Measurements from ENCODE around the gene SLC9A5. TPM values are rescaled to one million over a fixed set of nuclear protein-coding genes. Genes with fewer than 3 reads are reported as not detected.

Gene SLC9A5
- polyA plus RNA-seq, 1 donor (not counting 4 experiments of a cell fraction or from before 2014, with no cell fraction given), result 0.51 TPM

DNA sequence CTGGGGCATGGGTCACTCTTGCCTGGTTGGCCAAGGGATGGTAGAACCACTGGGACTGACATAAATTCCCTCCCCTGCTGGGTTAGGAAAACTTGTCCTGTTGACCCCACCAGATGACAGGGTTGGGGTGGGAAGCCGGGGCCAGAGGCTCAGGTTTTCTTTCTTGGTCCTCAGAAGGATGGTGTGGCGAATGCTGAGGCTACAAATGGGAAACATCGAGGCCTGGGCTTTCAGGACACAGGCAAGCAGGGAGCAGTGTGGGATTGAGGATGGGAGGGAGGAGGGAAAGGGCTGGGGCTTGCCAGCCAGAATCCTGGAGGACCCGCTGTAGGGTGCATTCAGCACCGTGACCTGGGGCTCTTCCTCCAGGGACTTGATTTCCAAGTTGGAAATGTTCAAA is 16.1 kb downstream of the SLC9A5 start:
- H3K4me1 ChIP-seq (ENCODE audit: control insufficient read depth, extremely low read depth, insufficient read depth, low read length), result no peaks in the 10 kb centered on the region
- peaks cover 24% of the 10 kb centered on the region for H3K27me3 ChIP-seq (ENCODE audit: control insufficient read depth, extremely low read depth, insufficient read depth, low read length)
- TF ChIP-seq CTCF (optimal IDR thresholded peaks at IDR 0.05 in 1 of 3, IDR thresholded peaks at IDR 0.05 in 1 of 3, conservative IDR thresholded peaks at IDR 0.05 in 1 of 3; ENCODE audit: extremely low read depth in 1 of 3, insufficient read depth in 2 of 3, low read length in 3 of 3), result no peak
- no peak for TF ChIP-seq EZH2 (IDR thresholded peaks at IDR 0.05; ENCODE audit: low read length)
- no peak for FAIRE-seq
- H3K9me3 ChIP-seq (ENCODE audit: control insufficient read depth, low read depth, low read length), result no peaks in the 10 kb centered on the region
- no peaks in the 10 kb centered on the region for H3K9me1 ChIP-seq (ENCODE audit: control insufficient read depth, extremely low read depth, insufficient read depth, low read length)
- H3K27ac ChIP-seq (ENCODE audit: control insufficient read depth, insufficient read depth, low read length), result no peak overlapping the region
- no peaks in the 10 kb centered on the region for H3K36me3 ChIP-seq (ENCODE audit: control insufficient read depth in 2 of 2, extremely low read depth in 1 of 2, insufficient read depth in 2 of 2, low read length in 2 of 2)
- DNase-seq (ENCODE audit: low read depth, low spot score), result no peak
- no peaks in the 10 kb centered on the region for H4K20me1 ChIP-seq (ENCODE audit: control insufficient read depth, extremely low read depth, insufficient read depth, low read length)
- dilution Hi-C loops (cut with MboI; ENCODE audit: extremely low pct_ligation_motif_present, low sequenced_read_pairs), result no loop called here
- no peak overlapping the region for H3K9ac ChIP-seq (ENCODE audit: control insufficient read depth, extremely low read depth, insufficient read depth, low read length)
- H2AFZ ChIP-seq (ENCODE audit: control insufficient read depth, low read length), result no peak overlapping the region
- no peaks in the 10 kb centered on the region for H3K79me2 ChIP-seq (ENCODE audit: control insufficient read depth, insufficient read depth, low read length)
- no peak overlapping the region for H3K4me3 ChIP-seq (ENCODE audit: control insufficient read depth in 2 of 3, extremely low read depth in 1 of 3, insufficient read depth in 2 of 3, low read depth in 1 of 3, low read length in 3 of 3)
- H3K4me2 ChIP-seq (ENCODE audit: control insufficient read depth, extremely low read depth, insufficient read depth, low read depth, low read length), result no peak overlapping the region

DNA sequence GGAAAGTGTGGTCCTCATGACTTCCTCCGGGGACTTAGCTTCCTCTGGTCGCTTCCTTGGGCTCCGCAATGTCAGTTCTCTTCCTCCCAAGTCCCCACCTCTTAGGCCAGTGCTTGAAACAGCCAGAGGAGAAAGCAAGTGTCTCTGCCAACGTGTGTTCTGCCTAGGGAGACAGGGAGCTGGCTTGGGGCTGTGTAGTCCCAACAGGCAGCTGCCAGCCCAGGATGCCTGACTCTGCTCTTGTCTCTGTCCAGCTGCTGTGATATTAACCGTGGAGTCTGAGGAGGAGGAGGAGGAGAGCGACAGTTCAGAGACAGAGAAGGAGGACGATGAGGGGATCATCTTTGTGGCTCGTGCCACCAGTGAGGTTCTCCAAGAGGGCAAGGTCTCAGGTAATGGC is 17.1 kb downstream of the SLC9A5 start:
- H3K79me2 ChIP-seq (ENCODE audit: control insufficient read depth, insufficient read depth, low read length), result no peaks in the 10 kb centered on the region
- no peak overlapping the region for H3K27ac ChIP-seq (ENCODE audit: control insufficient read depth, insufficient read depth, low read length)
- no peak overlapping the region for H2AFZ ChIP-seq (ENCODE audit: control insufficient read depth, low read length)
- H3K36me3 ChIP-seq (ENCODE audit: control insufficient read depth in 2 of 2, extremely low read depth in 1 of 2, insufficient read depth in 2 of 2, low read length in 2 of 2), result no peaks in the 10 kb centered on the region
- no peak overlapping the region for H3K9ac ChIP-seq (ENCODE audit: control insufficient read depth, extremely low read depth, insufficient read depth, low read length)
- H3K4me3 ChIP-seq (ENCODE audit: control insufficient read depth in 2 of 3, extremely low read depth in 1 of 3, insufficient read depth in 2 of 3, low read depth in 1 of 3, low read length in 3 of 3), result no peak overlapping the region
- no peak overlapping the region for H3K4me2 ChIP-seq (ENCODE audit: control insufficient read depth, extremely low read depth, insufficient read depth, low read depth, low read length)
- no peaks in the 10 kb centered on the region for H3K4me1 ChIP-seq (ENCODE audit: control insufficient read depth, extremely low read depth, insufficient read depth, low read length)
- H3K27me3 ChIP-seq (ENCODE audit: control insufficient read depth, extremely low read depth, insufficient read depth, low read length), result peaks cover 24% of the 10 kb centered on the region
- dilution Hi-C loops (cut with MboI; ENCODE audit: extremely low pct_ligation_motif_present, low sequenced_read_pairs), result no loop called here
- DNase-seq (ENCODE audit: low read depth, low spot score), result no peak
- TF ChIP-seq EZH2 (IDR thresholded peaks at IDR 0.05; ENCODE audit: low read length) (no peak), CTCF (optimal IDR thresholded peaks at IDR 0.05 in 1 of 3, IDR thresholded peaks at IDR 0.05 in 1 of 3, conservative IDR thresholded peaks at IDR 0.05 in 1 of 3; ENCODE audit: extremely low read depth in 1 of 3, insufficient read depth in 2 of 3, low read length in 3 of 3) (no peak)
- H3K9me3 ChIP-seq (ENCODE audit: control insufficient read depth, low read depth, low read length), result no peaks in the 10 kb centered on the region
- no peaks in the 10 kb centered on the region for H4K20me1 ChIP-seq (ENCODE audit: control insufficient read depth, extremely low read depth, insufficient read depth, low read length)
- H3K9me1 ChIP-seq (ENCODE audit: control insufficient read depth, extremely low read depth, insufficient read depth, low read length), result no peaks in the 10 kb centered on the region
- FAIRE-seq, result no peak
